ENCODE data around the gene CPLX1.

DNA sequence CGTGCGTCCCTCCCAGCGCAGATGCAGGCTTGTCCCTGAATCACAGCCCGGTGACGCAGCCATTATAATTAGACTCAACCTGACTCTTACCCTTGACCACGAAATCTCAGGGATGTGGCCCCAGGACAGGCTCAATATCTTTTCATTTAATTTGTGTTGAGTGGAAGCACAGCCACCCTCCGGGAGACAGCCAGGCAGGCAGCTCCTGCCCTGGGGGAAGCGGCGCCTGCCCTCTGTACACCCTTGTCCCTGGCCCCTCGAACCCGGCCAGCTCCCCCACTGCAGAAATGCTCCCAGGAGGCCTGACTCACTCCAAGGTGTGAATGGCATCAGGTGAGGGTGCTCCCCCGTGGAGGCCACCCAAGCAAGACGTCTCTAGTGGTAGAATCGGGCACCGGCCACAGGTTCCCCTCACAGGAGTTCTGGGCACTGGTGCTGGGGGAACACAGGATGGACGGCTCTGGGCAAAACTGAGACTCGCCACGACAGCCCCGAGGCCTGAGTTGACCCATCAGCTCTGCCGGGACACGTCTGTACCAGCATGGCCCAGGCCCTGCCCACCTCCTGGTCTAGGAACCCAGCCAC is 2.7 kb downstream of the CPLX1 start:
- TF ChIP-seq, protein P1, sequence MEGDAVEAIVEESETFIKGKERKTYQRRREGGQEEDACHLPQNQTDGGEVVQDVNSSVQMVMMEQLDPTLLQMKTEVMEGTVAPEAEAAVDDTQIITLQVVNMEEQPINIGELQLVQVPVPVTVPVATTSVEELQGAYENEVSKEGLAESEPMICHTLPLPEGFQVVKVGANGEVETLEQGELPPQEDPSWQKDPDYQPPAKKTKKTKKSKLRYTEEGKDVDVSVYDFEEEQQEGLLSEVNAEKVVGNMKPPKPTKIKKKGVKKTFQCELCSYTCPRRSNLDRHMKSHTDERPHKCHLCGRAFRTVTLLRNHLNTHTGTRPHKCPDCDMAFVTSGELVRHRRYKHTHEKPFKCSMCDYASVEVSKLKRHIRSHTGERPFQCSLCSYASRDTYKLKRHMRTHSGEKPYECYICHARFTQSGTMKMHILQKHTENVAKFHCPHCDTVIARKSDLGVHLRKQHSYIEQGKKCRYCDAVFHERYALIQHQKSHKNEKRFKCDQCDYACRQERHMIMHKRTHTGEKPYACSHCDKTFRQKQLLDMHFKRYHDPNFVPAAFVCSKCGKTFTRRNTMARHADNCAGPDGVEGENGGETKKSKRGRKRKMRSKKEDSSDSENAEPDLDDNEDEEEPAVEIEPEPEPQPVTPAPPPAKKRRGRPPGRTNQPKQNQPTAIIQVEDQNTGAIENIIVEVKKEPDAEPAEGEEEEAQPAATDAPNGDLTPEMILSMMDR (IDR thresholded peaks at IDR 0.05): no peak
- TF ChIP-seq POLR2A (IDR thresholded peaks at IDR 0.05): no peak

All from ovary (tissue), 3 donors.